C4-2B (cell line): ENCODE data around the gene HOXD9.

ENCODE experiments used
- H3K27ac ChIP-seq: fragments of 450-650 bp; 2 replicates; pipeline ENCODE4 v1.5.1; 2017
- CTCF ChIP-seq: fragments of 450-650 bp; conservative IDR thresholded peaks from 2 replicates; pipeline ENCODE4 v1.5.1; 2017; ENCODE audit warnings: mild to moderate bottlenecking
- ZFX ChIP-seq: fragments of 450-650 bp; IDR thresholded peaks from 2 replicates; pipeline ENCODE4 v1.6.1; 2017

Gene HOXD9

DNA sequence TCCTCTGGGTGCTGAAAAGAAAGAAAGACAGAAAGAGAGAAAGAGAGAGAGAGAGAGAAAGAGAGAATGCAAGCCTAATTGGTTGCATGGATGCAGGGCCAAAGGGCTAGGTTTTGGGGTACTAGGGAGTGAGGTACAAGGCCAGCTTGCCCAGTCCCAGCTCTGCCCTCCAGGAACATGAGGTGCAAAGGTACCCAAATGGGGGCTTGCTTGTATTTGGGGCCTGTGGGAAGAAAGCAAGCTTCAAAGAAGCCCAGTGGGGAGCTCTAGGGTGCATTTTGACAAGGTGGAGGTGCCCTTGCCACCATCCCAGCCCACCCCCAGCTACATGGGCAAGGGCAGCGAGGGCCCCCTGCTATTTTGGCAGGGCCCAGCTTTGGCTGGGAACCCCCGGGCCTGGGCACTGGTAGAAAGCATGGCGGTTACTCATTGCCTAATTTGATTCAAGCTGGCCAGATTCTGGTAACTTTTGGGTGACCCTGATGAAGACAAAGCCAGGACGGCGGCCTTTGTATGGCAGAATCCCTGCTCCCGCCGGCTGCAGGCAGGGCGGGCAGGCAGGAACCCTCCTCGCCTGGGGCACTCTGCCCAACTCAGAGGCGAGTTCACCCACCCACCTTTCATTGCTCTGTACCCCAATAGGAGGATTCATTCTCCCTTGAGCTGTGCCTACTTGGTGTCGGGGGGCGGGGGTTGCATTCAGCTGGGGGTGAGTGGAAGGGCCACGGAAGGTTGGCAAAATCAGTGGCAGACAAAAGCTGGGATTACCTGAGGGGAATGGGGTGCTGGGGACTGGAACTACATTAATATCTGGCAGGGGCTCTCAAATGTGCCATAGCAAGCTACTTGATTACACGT lies 28.3 kb downstream of the HOXD9 start:
- no peak overlapping the region for H3K27ac ChIP-seq
- TF ChIP-seq ZFX (no peak), CTCF (no peak)

- TF ChIP-seq ZFX: no peak
- TF ChIP-seq CTCF: no peak
- H3K27ac ChIP-seq: no peak within 1 kb of the TSS
These were observed 29.1 kb downstream of the HOXD9 start, which contains the start of gene HOXD4 for GRCh38 chr2:176151442-176152287. Gene HOXD4 (plus strand): TSS chr2:176151550. CDS start chr2:176151634, 84 bp downstream.

DNA sequence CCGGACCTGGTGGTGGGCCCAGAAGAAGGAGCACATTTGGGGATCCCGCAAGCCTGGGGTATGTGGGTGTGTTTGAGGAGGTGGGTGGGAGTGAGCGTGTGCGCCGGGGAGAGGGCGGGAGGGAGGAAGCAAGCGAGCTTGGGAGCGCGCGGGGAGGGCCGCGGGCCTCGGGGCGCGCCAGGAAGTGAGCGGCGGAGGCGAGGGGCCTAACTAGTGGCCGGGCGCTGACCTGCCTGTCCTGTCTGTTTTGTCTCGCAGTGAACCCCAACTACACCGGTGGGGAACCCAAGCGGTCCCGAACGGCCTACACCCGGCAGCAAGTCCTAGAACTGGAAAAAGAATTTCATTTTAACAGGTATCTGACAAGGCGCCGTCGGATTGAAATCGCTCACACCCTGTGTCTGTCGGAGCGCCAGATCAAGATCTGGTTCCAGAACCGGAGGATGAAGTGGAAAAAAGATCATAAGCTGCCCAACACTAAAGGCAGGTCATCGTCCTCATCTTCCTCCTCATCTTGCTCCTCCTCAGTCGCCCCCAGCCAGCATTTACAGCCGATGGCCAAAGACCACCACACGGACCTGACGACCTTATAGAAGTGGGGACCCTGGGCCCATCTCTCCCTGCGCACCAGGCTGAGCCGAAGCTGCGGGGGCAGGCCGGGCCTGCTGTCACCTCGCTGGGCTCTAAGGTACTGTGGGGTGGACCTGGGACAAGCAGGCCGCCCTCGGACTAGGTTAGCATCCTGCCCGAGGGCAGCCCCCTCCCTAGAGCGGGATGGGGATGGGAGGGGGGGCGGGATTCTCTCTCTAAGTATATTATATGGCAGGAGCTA lies 30.0 kb downstream of the HOXD9 start:
- no peak overlapping the region for H3K27ac ChIP-seq
- TF ChIP-seq CTCF: no peak
- TF ChIP-seq ZFX: no peak

DNA sequence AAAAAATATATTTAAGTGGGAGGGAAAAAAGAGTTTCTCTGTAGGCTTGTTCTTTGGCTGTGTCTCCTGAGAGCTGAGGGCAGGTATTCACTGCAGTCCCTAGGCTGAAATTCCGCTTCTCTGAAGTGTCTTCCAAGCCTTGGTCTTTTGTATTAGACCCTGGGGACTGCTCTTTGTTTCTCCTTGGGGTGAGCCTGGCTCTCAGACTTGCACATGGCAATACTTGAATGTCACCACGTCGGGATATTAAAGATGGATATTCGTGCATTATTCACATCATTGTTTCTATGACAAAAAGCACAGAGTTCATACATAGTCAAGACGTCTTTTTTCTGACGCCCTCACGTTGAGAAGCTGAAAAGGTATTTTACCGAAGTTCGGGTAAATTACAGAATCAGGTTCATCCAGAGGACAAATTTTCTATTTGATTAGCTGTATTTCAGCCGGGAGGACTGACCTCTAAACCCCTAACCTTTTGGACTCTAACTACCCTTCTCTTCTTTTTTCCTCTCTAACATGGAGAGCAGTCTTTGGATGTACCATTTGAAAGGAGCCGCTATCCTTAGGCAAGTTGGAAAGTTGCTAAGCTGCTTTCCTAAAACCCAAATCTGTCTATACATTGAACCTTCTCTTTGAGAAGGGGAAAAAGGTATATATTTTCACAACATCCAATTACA lies 32.2 kb downstream of the HOXD9 start:
- H3K27ac ChIP-seq: no peak overlapping the region
- TF ChIP-seq ZFX: no peak
- TF ChIP-seq CTCF: no peak

GRCh38 chr2:176155356-176156044 lies 33.0 kb downstream of the HOXD9 start:
- H3K27ac ChIP-seq: no peak overlapping the region
- TF ChIP-seq CTCF (no peak), ZFX (no peak)

DNA sequence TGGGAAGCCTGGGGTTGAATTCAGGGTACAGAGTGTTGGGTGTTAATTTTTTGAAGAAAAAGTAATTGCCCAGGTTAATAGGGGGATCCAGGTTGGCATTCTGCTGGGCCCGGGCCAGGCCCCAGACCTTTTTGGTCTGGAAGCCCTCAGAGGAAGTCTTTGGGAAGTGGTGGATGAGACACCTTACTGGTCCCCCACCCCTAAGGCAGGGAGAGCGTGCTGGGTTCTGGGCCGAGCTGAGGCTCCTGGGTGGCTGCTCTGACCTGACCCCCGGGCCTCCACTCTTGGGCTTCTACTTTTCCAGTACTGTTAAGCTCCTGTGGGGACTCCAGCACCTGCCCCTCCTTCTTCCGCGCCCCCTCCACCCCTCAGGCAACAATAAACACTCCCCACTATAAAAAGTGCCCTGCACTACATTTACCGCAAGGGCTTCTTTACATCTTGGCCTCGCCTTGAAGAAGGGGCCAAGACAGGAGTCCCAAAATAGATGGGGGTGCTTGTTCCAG lies 33.8 kb downstream of the HOXD9 start:
- no peak overlapping the region for H3K27ac ChIP-seq
- TF ChIP-seq ZFX (no peak), CTCF (no peak)
